Medulla oblongata (tissue), 1 donor: ENCODE results near the gene SLC10A6.

Source experiments
- DNase-seq: peaks from one replicate; pipeline ENCODE4 v3.0.0-alpha.2; 2015; ENCODE audit errors: extremely low spot score

SLC10A6 gene

DNA sequence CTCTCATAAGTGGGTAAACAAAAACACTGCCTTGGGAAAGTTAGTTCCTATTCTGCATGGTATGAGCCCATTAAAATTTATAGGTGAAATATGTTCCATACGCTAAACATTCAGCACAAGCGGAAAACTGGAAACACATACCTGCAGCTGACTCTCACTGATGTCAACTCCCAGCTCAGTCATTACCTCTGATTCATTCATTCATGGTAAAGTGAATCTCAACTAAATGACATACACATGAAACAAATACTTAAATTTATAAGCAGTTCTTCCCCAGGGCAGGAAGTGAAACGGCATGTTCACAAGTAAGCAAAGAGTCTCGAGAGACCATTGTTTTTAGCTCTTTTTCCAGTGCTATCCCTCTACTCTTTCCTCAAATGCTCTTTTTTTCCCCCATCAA is 1.6 kb downstream of the SLC10A6 start:
- DNase-seq: no peak

DNA sequence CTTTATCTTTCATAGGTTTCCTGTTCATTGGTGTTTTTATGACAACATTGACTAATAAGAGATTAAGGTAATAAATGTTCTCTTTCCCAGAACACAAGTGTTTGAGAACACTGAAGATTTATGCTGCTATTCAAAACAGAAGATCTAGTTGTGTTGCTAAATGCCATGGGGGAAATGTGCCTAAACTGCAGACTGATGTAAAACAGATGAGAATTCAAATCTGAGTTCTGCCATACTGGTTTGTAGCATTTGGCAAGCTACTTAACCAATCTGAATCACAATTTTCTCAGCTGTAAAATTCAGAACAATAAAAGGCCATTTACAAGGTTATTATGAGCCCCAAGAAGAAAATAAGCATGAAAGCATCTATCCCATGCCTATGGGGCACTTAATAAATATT is 2.3 kb downstream of the SLC10A6 start:
- DNase-seq: no peak

DNA sequence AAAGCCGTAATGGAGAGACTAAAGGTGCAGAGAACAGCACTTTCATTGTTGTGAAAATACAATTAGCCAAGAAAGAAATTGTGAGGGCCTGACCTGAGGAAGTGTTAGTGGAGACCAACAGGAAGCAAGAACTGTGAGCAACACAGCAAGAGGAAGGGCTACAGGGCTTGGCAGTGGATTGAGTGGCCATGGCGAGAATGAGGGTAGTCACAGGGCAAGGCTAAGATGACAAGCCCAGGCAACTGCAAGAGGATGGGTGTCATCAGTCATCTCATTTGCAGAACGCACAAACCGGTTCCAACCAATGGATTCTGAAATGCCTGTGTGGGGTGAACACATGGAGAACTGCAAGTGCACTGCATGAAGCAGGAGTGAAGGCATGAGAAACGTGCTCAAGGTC is 3.6 kb downstream of the SLC10A6 start:
- DNase-seq: no peak

GRCh38 chr4:86841309-86841708 is 7.9 kb downstream of the SLC10A6 start:
- no peak for DNase-seq

GRCh38 chr4:86840858-86841257 is 8.3 kb downstream of the SLC10A6 start:
- no peak for DNase-seq

GRCh38 chr4:86837691-86838503 is 11.3 kb downstream of the SLC10A6 start:
- no peak for DNase-seq

GRCh38 chr4:86835677-86836076 is 13.5 kb downstream of the SLC10A6 start:
- DNase-seq: no peak

DNA sequence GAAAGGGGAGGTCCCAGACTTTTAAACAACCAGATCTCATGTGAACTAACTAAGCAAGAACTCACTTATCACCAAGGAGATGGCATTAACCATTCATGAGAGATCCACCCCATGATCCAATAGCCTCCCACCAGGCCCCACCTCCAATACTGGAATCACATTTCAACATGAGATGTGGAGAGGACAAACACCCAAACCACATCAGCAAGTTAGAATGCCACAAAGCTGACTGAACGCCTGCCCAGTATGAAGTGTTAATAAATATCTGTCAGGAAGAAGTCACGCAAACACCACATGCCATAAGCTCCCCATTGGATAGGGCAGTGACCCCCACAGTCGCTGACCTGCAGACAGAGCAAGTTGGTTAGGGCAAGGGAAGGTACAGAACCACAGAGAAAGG is 14.3 kb downstream of the SLC10A6 start:
- DNase-seq: no peak

- no peak for DNase-seq
Measured at GRCh38 chr4:86833615-86834014, 15.6 kb downstream of the SLC10A6 start.

GRCh38 chr4:86831262-86832130 is 17.7 kb downstream of the SLC10A6 start:
- DNase-seq: no peak

GRCh38 chr4:86825511-86825910 is 23.7 kb downstream of the SLC10A6 start:
- no peak for DNase-seq

DNA sequence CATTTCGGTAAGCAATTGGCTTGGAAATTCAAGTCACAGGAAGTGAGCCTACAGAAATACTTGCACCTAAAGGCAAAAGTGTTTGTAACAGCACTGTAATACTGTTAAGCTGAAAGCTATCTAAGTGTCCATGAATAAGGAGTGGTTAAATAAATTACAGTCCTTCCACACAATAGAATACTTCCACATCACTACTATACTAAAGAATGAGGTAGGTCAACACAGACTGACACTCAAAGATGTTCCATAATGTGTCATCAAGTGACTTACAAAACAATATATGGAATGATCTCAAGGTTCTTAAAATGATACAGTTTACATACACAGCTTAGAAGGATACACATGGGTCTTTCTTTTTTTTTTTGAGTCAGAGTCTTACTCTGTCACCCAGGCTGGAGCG is 27.0 kb downstream of the SLC10A6 start:
- no peak for DNase-seq

- no peak for DNase-seq
Measured at GRCh38 chr4:86821151-86821550, 28.0 kb downstream of the SLC10A6 start.

- no peak for DNase-seq
Measured at GRCh38 chr4:86819561-86819960, 29.6 kb downstream of the SLC10A6 start.

DNA sequence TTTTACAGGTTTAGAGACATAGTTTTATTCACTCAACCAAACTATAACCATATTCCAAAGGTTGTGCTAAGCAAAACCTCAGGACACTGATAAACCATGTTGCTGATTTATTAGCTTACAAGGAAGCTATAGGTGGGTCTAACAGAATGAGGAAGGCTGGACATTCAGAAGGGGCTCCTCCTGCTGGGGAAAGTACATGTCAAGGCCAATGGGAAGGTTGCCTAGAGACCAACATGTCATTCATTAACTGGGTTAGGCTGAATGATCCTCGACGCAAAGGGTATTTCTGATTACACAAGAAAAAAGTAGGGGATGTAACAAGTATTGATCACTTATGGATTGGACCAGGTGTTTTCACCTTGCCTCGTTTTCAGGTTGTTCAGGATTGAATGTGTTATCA is 30.3 kb downstream of the SLC10A6 start:
- DNase-seq: no peak

GRCh38 chr4:86818211-86818610 is 31.0 kb downstream of the SLC10A6 start:
- no peak for DNase-seq

DNA sequence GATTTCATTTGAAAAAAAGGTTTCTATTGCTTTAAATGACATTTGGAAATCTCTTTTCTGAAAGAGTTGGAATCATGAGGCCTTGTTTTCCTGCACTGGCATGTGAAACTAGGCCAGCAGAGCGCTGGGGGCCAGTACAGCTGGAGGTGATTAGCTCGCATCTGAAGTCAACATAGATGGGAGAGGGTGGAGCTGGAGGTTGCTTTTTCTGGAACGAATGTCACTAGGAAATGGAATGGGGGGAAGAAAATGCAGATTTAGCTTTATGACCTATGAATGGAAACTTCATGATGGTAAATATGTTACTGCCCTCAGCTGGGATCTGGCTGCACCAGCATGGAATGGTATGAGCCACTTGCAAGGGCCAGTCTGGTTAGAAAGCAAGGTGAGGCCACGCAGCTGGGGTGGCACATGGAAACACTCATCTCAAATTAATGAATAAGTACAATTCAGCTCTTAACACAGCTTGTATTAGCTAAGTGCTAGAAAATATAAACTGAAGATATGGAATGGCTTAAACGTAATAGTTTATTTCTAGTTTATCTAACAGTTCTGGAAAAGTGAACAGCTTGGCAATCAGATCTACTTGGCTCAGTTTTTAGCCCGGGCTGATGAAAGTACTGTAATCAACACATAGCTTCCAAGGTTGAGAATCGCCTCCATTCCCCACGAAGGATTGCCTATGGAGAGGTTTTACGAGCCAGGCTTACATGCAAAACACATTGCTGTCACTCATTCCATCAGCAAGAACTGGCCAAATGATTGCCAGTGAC is 32.5 kb downstream of the SLC10A6 start:
- DNase-seq: no peak

DNA sequence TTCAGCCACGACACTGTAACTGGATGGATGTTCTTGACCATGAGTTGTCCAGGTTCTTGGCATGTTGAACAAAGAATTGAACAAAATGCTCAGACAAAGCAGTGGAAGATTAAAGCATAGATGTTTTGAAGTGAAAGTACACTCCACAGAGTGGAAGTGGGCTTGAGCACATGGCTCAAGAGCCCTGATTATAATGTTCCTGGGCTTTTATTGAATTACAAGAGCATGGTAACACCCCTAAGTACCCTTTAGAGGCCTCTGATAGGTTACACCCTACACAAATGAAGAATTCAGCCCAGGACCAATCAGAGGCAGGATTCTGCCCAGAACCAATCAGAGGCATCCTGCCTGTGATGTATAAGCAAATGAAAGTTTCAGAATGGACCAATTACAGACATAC is 33.5 kb downstream of the SLC10A6 start:
- DNase-seq: no peak

- no peak for DNase-seq
Measured at GRCh38 chr4:86810847-86811246, 38.3 kb downstream of the SLC10A6 start.

GRCh38 chr4:86809809-86810208 is 39.4 kb downstream of the SLC10A6 start:
- no peak for DNase-seq

GRCh38 chr4:86791126-86791525 is 58.1 kb downstream of the SLC10A6 start:
- no peak for DNase-seq

DNA sequence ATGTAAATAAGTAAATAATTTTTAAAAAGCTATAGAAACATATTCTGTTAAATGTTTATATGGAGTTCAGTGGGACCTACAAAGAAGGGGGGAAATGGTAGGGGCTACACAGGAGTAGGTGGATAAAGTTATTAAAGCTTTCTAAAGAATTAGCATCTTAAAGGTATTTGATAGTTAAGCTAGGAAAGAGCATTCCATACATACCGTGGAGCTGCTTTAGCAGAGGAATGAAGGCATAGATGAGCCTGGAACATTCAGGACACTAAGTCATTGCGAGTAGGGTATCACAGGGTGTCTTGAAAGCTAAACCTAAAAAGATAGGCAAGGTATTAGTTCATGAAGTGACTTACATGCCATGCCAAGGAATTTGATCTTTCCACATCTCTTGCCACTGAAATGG is 60.4 kb downstream of the SLC10A6 start:
- DNase-seq: no peak
